Endothelial cell of umbilical vein (primary cell): ENCODE data around the gene SMARCC2. TPM values are rescaled to one million over a fixed set of nuclear protein-coding genes. Genes with fewer than 3 reads are reported as not detected.

Source experiments
- BruUV-seq: library from RNA; stranded (reverse); fragments of 400-500 nt; replicated peaks from 2 replicates; lab custom pipeline; 2021; lab: Mats Ljungman, UMichigan
- CTCF ChIA-PET: fragments of 300-600, 350-600 bp; sonication (Branson Sonifier 250); formaldehyde crosslinking; loops from one replicate; lab custom pipeline; 2021; ENCODE audit warnings: antibody characterized with exemption, inconsistent platforms; lab: Charles Lee
- POLR2A ChIA-PET: fragments of 300-600, 350-600 bp; sonication (Branson Sonifier 250); formaldehyde crosslinking; loops from one replicate; lab custom pipeline; 2021; ENCODE audit warnings: antibody characterized with exemption, inconsistent platforms; lab: Charles Lee
- DNase-seq: peaks from one replicate; pipeline ENCODE4 v3.0.0-alpha.2; 2011; ENCODE audit warnings: low read depth, low spot score
- FAIRE-seq: peaks from 2 replicates; lab custom pipeline; 2011; peaks lifted over from hg19 to GRCh38; lab: Jason Lieb, UNC
- H2AFZ ChIP-seq: 2 replicates; pipeline ENCODE4 v1.6.0; 2012; ENCODE audit warnings: low read depth, low read length, control low read depth, inconsistent platforms
- H3K27ac ChIP-seq: 2 replicates; pipeline ENCODE4 v1.5.1; 2011; ENCODE audit warnings: low read depth, mild to moderate bottlenecking, control low read depth, low read length, moderate library complexity; ENCODE audit not compliant: insufficient read depth
- H3K27me3 ChIP-seq, 2 experiments: 2 replicates each; pipeline versions ENCODE4 v1.6.0 to v1.6.1; 2011; ENCODE audit warnings: low read length in 2 of 2, mixed read lengths in 1 of 2; ENCODE audit not compliant: control insufficient read depth in 2 of 2, insufficient read depth in 2 of 2
- H3K36me3 ChIP-seq, 2 experiments: 2 replicates in 1 of 2; 3 replicates in 1 of 2; pipeline ENCODE4 v1.5.1; 2011; ENCODE audit warnings: low read length in 2 of 2, mild to moderate bottlenecking in 1 of 2, moderate library complexity in 1 of 2; ENCODE audit not compliant: control insufficient read depth in 2 of 2, insufficient read depth in 2 of 2; ENCODE audit errors: extremely low read depth in 1 of 2
- H3K4me1 ChIP-seq: 3 replicates; pipeline ENCODE4 v1.5.1; 2011; ENCODE audit warnings: mild to moderate bottlenecking, low read length; ENCODE audit not compliant: control insufficient read depth, insufficient read depth; ENCODE audit errors: extremely low read depth
- H3K4me2 ChIP-seq: 2 replicates; pipeline ENCODE4 v1.6.1; 2011; ENCODE audit warnings: low read length, control low read depth, mixed read lengths; ENCODE audit not compliant: insufficient read depth
- H3K4me3 ChIP-seq, 3 experiments: fragments of 200-600 bp in 1 of 3; sonication (generic), shearing (Covaris generic) in 1 of 3; replicated peaks in 1 of 3; 2 replicates each; pipeline ENCODE4 v1.5.1; 2011 to 2016; ENCODE audit warnings: control low read depth in 3 of 3, low read length in 3 of 3, mild to moderate bottlenecking in 2 of 3, inconsistent platforms in 1 of 3, low read depth in 1 of 3, moderate library complexity in 1 of 3; ENCODE audit not compliant: insufficient read depth in 1 of 3
- H3K79me2 ChIP-seq: 2 replicates; pipeline ENCODE4 v1.6.0; 2012; ENCODE audit warnings: low read length, inconsistent platforms; ENCODE audit not compliant: control insufficient read depth, insufficient read depth
- H3K9ac ChIP-seq: replicated peaks from 2 replicates; pipeline ENCODE3; 2011; ENCODE audit warnings: low read length, control low read depth; ENCODE audit not compliant: insufficient read depth; ENCODE audit errors: extremely low read depth
- H3K9me1 ChIP-seq: replicated peaks from 3 replicates; pipeline ENCODE4 v1.6.0; 2011; ENCODE audit warnings: mild to moderate bottlenecking, low read length; ENCODE audit not compliant: control insufficient read depth, insufficient read depth; ENCODE audit errors: extremely low read depth
- H3K9me3 ChIP-seq: replicated peaks from 2 replicates; pipeline ENCODE4 v1.5.1; 2012; ENCODE audit warnings: low read length, inconsistent platforms; ENCODE audit not compliant: control insufficient read depth, insufficient read depth
- H4K20me1 ChIP-seq: replicated peaks from 2 replicates; pipeline ENCODE3; 2011; ENCODE audit warnings: mild to moderate bottlenecking, low read length; ENCODE audit not compliant: control insufficient read depth, insufficient read depth; ENCODE audit errors: extremely low read depth
- FOS ChIP-seq: IDR thresholded peaks from 2 replicates; pipeline ENCODE4 v1.6.1; 2011; ENCODE audit warnings: mild to moderate bottlenecking, low read length, moderate library complexity, borderline replicate concordance; ENCODE audit not compliant: insufficient read depth
- JUN ChIP-seq: IDR thresholded peaks from 2 replicates; pipeline ENCODE4 v1.6.1; 2011; ENCODE audit warnings: borderline replicate concordance, low read depth; ENCODE audit not compliant: insufficient read length, insufficient read depth
- MYC ChIP-seq: IDR thresholded peaks from one replicate; pipeline ENCODE4 v1.6.1; 2011; ENCODE audit warnings: mild to moderate bottlenecking, low read depth, low read length
- POLR2A ChIP-seq: IDR thresholded peaks from 2 replicates; pipeline ENCODE4 v1.6.1; 2012; ENCODE audit warnings: low read depth, mild to moderate bottlenecking, control low read depth, low read length
- POLR2AphosphoS5 ChIP-seq: IDR thresholded peaks from 2 replicates; pipeline ENCODE4 v1.6.1; 2012; ENCODE audit warnings: low read depth, mild to moderate bottlenecking, control low read depth, low read length, moderate library complexity; ENCODE audit not compliant: insufficient read depth
- dilution Hi-C: fragments of 300-500 bp; cut with MboI; formaldehyde crosslinking; loops from one replicate; pipeline ENCODE4 v1.15.0; 2019; ENCODE audit warnings: low sequenced_read_pairs; ENCODE audit not compliant: extremely low pct_ligation_motif_present
- intact Hi-C: fragments of 100-400 bp; cut with micrococcal nuclease; formaldehyde crosslinking; loops from one replicate; pipeline ENCODE4 v1.10.0; 2022
- polyA plus RNA-seq, 4 experiments: library from polyadenylated mRNA; depleted of rRNA in 3 of 4; stranded (reverse) in 3 of 4; unstranded in 1 of 4; fragments of >200 nt; gene quantifications; 2 replicates each; pipeline versions ENCODE4 v1.2.1 to v1.2.3, GENCODE V29; 2011 to 2012; ENCODE audit warnings: missing spikeins in 1 of 4
- total RNA-seq: library from RNA; stranded (reverse); gene quantifications from 2 replicates; pipeline ENCODE4 v1.2.3, GENCODE V29; 2021
- TF ChIP-seq, protein P1 (sequence below): IDR thresholded peaks from 2 replicates; pipeline ENCODE4 v1.6.1; 2011; ENCODE audit not compliant: insufficient read depth, insufficient read length
- TF ChIP-seq, protein P2 (sequence below), 2 donors: IDR thresholded peaks; 1 replicate in 1 of 2; 2 replicates in 1 of 2; pipeline ENCODE4 v1.5.1; 2011; ENCODE audit warnings: low read length in 2 of 2, mild to moderate bottlenecking in 2 of 2, moderate library complexity in 2 of 2, control low read depth in 1 of 2, inconsistent platforms in 1 of 2, low read depth in 1 of 2; ENCODE audit not compliant: insufficient read depth in 1 of 2; ENCODE audit errors: extremely low read depth in 1 of 2

The SMARCC2 gene
- total and polyA plus RNA-seq, 2 donors (not counting 3 experiments of a cell fraction or from before 2014, with no cell fraction given), result 51.9 to 121 TPM

DNA sequence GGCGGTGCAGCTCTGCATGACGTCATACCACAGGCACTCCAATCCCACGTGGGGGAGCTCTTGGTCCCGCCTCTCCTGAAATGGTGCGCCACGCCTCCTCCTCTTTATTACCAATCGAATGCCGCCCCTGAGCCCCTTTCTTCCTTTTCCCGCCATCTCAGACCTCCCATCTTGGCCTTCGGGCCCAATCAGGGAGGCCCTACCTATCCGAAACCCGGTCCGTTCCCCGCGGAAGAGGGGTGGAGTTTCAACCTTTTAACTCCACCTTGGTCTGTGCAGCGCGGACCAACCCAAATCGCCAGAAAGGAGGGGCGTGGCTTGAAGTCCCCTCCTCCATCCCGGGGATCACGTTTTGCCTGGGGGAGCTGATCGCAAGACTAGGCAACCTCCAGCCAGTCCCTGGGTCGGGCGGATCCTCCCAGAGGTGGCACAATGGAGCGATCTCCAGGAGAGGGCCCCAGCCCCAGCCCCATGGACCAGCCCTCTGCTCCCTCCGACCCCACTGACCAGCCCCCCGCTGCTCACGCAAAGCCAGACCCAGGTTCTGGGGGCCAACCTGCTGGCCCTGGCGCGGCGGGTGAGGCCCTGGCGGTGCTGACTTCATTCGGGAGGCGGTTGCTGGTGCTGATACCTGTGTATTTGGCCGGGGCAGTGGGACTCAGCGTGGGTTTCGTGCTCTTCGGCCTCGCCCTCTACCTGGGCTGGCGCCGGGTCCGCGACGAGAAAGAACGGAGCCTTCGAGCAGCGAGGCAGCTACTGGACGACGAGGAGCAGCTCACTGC lies 61.2 kb downstream of the SMARCC2 start, which contains the start of gene ESYT1:
Gene ESYT1 (plus strand): TSS at position 380 of the 782 bp plus-strand sequence. CDS start 53 bp downstream, at position 433.
- H3K9me1 ChIP-seq, result no peaks in the 10 kb centered on the region
- no peaks in the 10 kb centered on the region for H3K9me3 ChIP-seq
- peak within 1 kb of the TSS; percentile 82 for H3K4me2 ChIP-seq
- H3K27me3 ChIP-seq, result no peaks in the 10 kb centered on the region
- intact Hi-C loops, result loop anchor here (1.0 kb wide), 1 partner anchor 24 kb away; the partner anchor contains the start of gene MYL6B
- peak; percentile 100 for DNase-seq
- peaks cover 4 to 22% of the 10 kb centered on the region in 2 experiments for H3K36me3 ChIP-seq
- dilution Hi-C loops, result no loop called here
- ChIA-PET POLR2A (interaction anchor here (0.5 to 2.6 kb wide), 11 partner anchors 9 to 94 kb away, joined by 3 to 38 read pairs (median 5); partner anchors contain the start of genes MYL6, PA2G4, RNF41 and SMARCC2), CTCF (interaction anchor here (0.6 to 3.1 kb wide), 17 partner anchors 9 to 390 kb away, joined by 3 to 40 read pairs (median 5); partner anchors contain the start of genes MYL6, MYL6B, RNF41 and SMARCC2)
- H3K4me1 ChIP-seq, result peaks cover 28% of the 10 kb centered on the region
- peak within 1 kb of the TSS; percentile 46 for H3K27ac ChIP-seq
- peaks cover 19% of the 10 kb centered on the region for H3K79me2 ChIP-seq
- TF ChIP-seq POLR2A, result peak; percentile 82
- peak; percentile 45 for TF ChIP-seq POLR2AphosphoS5
- no peak for TF ChIP-seq MYC
- TF ChIP-seq, protein P1, sequence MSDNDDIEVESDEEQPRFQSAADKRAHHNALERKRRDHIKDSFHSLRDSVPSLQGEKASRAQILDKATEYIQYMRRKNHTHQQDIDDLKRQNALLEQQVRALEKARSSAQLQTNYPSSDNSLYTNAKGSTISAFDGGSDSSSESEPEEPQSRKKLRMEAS, result peak; percentile 77
- TF ChIP-seq JUN, result peak; percentile 89
- TF ChIP-seq, protein P2, sequence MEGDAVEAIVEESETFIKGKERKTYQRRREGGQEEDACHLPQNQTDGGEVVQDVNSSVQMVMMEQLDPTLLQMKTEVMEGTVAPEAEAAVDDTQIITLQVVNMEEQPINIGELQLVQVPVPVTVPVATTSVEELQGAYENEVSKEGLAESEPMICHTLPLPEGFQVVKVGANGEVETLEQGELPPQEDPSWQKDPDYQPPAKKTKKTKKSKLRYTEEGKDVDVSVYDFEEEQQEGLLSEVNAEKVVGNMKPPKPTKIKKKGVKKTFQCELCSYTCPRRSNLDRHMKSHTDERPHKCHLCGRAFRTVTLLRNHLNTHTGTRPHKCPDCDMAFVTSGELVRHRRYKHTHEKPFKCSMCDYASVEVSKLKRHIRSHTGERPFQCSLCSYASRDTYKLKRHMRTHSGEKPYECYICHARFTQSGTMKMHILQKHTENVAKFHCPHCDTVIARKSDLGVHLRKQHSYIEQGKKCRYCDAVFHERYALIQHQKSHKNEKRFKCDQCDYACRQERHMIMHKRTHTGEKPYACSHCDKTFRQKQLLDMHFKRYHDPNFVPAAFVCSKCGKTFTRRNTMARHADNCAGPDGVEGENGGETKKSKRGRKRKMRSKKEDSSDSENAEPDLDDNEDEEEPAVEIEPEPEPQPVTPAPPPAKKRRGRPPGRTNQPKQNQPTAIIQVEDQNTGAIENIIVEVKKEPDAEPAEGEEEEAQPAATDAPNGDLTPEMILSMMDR (IDR thresholded peaks at IDR 0.05; ENCODE audit: extremely low read depth in 1 of 2, insufficient read depth in 1 of 2, low read depth in 1 of 2, low read length in 2 of 2), result no peak
- TF ChIP-seq FOS, result no peak
- peak within 1 kb of the TSS; percentile 16 for H2AFZ ChIP-seq
- peak within 1 kb of the TSS; percentile 63 to 75 (median 68) for H3K4me3 ChIP-seq
- H4K20me1 ChIP-seq, result no peaks in the 10 kb centered on the region
- H3K9ac ChIP-seq, result peak within 1 kb of the TSS; percentile 66
- TSS peak; percentile 52 for BruUV-seq
- peak; percentile 97 for FAIRE-seq
